Measurements from ENCODE around the gene N4BP2L1. TPM values are rescaled to one million over a fixed set of nuclear protein-coding genes. Genes with fewer than 3 reads are reported as not detected.

The N4BP2L1 gene
- total RNA-seq, 1 experiment from 2014 or later = 14.2 TPM

- Histone ChIP-seq H3K9me2 (replicated peaks; ENCODE audit: insufficient read depth, low read length) (no peaks in the 10 kb centered on the region), H3K4me1 (ENCODE audit: low read length) (peaks cover 25% of the 10 kb centered on the region), H3K9me3 (ENCODE audit: low read length) (no peaks in the 10 kb centered on the region), H4K20me1 (ENCODE audit: insufficient read depth, low read depth, low read length) (no peaks in the 10 kb centered on the region), H3K36me3 (ENCODE audit: insufficient read depth, low read length) (no peaks in the 10 kb centered on the region), H3K4me2 (ENCODE audit: low read depth, low read length, poor library complexity, severe bottlenecking) (peak overlapping the region; percentile 94), H3K4me3 (ENCODE audit: low read length) (peak overlapping the region; percentile 82), H3K27me3 (ENCODE audit: low read length) (no peaks in the 10 kb centered on the region), H2AFZ (ENCODE audit: low read length) (peak overlapping the region; percentile 57), H3K79me2 (ENCODE audit: low read length) (peaks cover 29% of the 10 kb centered on the region), H3K9ac (ENCODE audit: low read length) (peak overlapping the region; percentile 79), H3K27ac (ENCODE audit: low read length) (peak overlapping the region; percentile 64)
- peak; percentile 49 for DNase-seq
Observed at GRCh38 chr13:32428581-32429432, 877 bp upstream of the N4BP2L1 start.

GRCh38 chr13:32426990-32427851 is 709 bp downstream of the N4BP2L1 start:
- H4K20me1 ChIP-seq (ENCODE audit: insufficient read depth, low read depth, low read length) = no peaks in the 10 kb centered on the region
- peak overlapping the region; percentile 64 for H3K27ac ChIP-seq (ENCODE audit: low read length)
- H3K36me3 ChIP-seq (ENCODE audit: insufficient read depth, low read length) = no peaks in the 10 kb centered on the region
- H3K9ac ChIP-seq (ENCODE audit: low read length) = peak overlapping the region; percentile 79
- no peaks in the 10 kb centered on the region for H3K27me3 ChIP-seq (ENCODE audit: low read length)
- H2AFZ ChIP-seq (ENCODE audit: low read length) = peak overlapping the region; percentile 60
- peaks cover 25% of the 10 kb centered on the region for H3K4me1 ChIP-seq (ENCODE audit: low read length)
- H3K9me3 ChIP-seq (ENCODE audit: low read length) = no peaks in the 10 kb centered on the region
- no peaks in the 10 kb centered on the region for H3K9me2 ChIP-seq (replicated peaks; ENCODE audit: insufficient read depth, low read length)
- peak; percentile 78 for DNase-seq
- peak overlapping the region; percentile 82 for H3K4me3 ChIP-seq (ENCODE audit: low read length)
- peak overlapping the region; percentile 94 for H3K4me2 ChIP-seq (ENCODE audit: low read depth, low read length, poor library complexity, severe bottlenecking)
- H3K79me2 ChIP-seq (ENCODE audit: low read length) = peaks cover 33% of the 10 kb centered on the region

GRCh38 chr13:32426191-32426989 is 1.5 kb downstream of the N4BP2L1 start:
- H3K4me2 ChIP-seq (ENCODE audit: low read depth, low read length, poor library complexity, severe bottlenecking) = peak overlapping the region; percentile 94
- peak overlapping the region; percentile 60 for H2AFZ ChIP-seq (ENCODE audit: low read length)
- H3K9me3 ChIP-seq (ENCODE audit: low read length) = no peaks in the 10 kb centered on the region
- no peaks in the 10 kb centered on the region for H3K9me2 ChIP-seq (replicated peaks; ENCODE audit: insufficient read depth, low read length)
- H3K4me3 ChIP-seq (ENCODE audit: low read length) = peak overlapping the region; percentile 82
- DNase-seq = peak; percentile 80
- H3K36me3 ChIP-seq (ENCODE audit: insufficient read depth, low read length) = no peaks in the 10 kb centered on the region
- H3K27me3 ChIP-seq (ENCODE audit: low read length) = no peaks in the 10 kb centered on the region
- H3K79me2 ChIP-seq (ENCODE audit: low read length) = peaks cover 33% of the 10 kb centered on the region
- no peaks in the 10 kb centered on the region for H4K20me1 ChIP-seq (ENCODE audit: insufficient read depth, low read depth, low read length)
- H3K4me1 ChIP-seq (ENCODE audit: low read length) = peaks cover 25% of the 10 kb centered on the region
- peak overlapping the region; percentile 64 for H3K27ac ChIP-seq (ENCODE audit: low read length)
- peak overlapping the region; percentile 79 for H3K9ac ChIP-seq (ENCODE audit: low read length)

- DNase-seq = no peak
- Histone ChIP-seq H3K4me1 (ENCODE audit: low read length) (peaks cover 25% of the 10 kb centered on the region), H3K9me2 (replicated peaks; ENCODE audit: insufficient read depth, low read length) (no peaks in the 10 kb centered on the region), H3K79me2 (ENCODE audit: low read length) (peaks cover 33% of the 10 kb centered on the region), H3K9me3 (ENCODE audit: low read length) (0 out of 2 replicates have a peak, but pooled peaks cover 2% of the 10 kb centered on the region), H3K27ac (ENCODE audit: low read length) (no peak overlapping the region), H3K4me3 (ENCODE audit: low read length) (no peak overlapping the region), H3K9ac (ENCODE audit: low read length) (no peak overlapping the region), H4K20me1 (ENCODE audit: insufficient read depth, low read depth, low read length) (no peaks in the 10 kb centered on the region), H3K36me3 (ENCODE audit: insufficient read depth, low read length) (no peaks in the 10 kb centered on the region), H2AFZ (ENCODE audit: low read length) (no peak overlapping the region), H3K4me2 (ENCODE audit: low read depth, low read length, poor library complexity, severe bottlenecking) (no peak overlapping the region), H3K27me3 (ENCODE audit: low read length) (no peaks in the 10 kb centered on the region)
Observed at GRCh38 chr13:32425158-32425557, 2.8 kb downstream of the N4BP2L1 start.

GRCh38 chr13:32423592-32423991 is 4.3 kb downstream of the N4BP2L1 start:
- peaks cover 33% of the 10 kb centered on the region for H3K79me2 ChIP-seq (ENCODE audit: low read length)
- H3K27me3 ChIP-seq (ENCODE audit: low read length) = no peaks in the 10 kb centered on the region
- no peak overlapping the region for H2AFZ ChIP-seq (ENCODE audit: low read length)
- no peak overlapping the region for H3K4me2 ChIP-seq (ENCODE audit: low read depth, low read length, poor library complexity, severe bottlenecking)
- no peak overlapping the region for H3K4me3 ChIP-seq (ENCODE audit: low read length)
- DNase-seq = no peak
- peaks cover 6% of the 10 kb centered on the region; the same call in 1 of the 2 replicates for H3K9me3 ChIP-seq (ENCODE audit: low read length)
- no peaks in the 10 kb centered on the region; the same call in 1 of the 2 replicates for H3K36me3 ChIP-seq (ENCODE audit: insufficient read depth, low read length)
- peaks cover 18% of the 10 kb centered on the region for H3K4me1 ChIP-seq (ENCODE audit: low read length)
- no peaks in the 10 kb centered on the region for H4K20me1 ChIP-seq (ENCODE audit: insufficient read depth, low read depth, low read length)
- no peak overlapping the region for H3K9ac ChIP-seq (ENCODE audit: low read length)
- no peaks in the 10 kb centered on the region for H3K9me2 ChIP-seq (replicated peaks; ENCODE audit: insufficient read depth, low read length)
- H3K27ac ChIP-seq (ENCODE audit: low read length) = no peak overlapping the region

DNA sequence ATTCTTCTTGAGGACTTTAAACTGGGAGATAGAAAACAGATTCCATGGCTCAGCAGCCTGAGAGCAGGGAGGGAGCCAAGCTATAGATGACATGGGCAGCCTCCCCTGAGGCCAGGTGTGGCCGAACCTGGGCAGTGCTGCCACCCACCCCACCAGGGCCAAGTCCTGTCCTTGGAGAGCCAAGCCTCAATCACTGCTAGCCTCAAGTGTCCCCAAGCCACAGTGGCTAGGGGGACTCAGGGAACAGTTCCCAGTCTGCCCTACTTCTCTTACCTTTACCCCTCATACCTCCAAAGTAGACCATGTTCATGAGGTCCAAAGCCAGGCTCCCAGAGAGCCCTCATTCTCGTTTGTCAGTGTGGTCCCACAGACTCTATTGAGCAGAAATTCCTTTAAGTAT is 8.1 kb downstream of the N4BP2L1 start:
- Histone ChIP-seq H3K27ac (ENCODE audit: low read length) (no peak overlapping the region), H3K36me3 (ENCODE audit: insufficient read depth, low read length) (no peaks in the 10 kb centered on the region; the same call in 1 of the 2 replicates), H3K79me2 (ENCODE audit: low read length) (peaks cover 14% of the 10 kb centered on the region), H2AFZ (ENCODE audit: low read length) (no peak overlapping the region), H3K9ac (ENCODE audit: low read length) (no peak overlapping the region), H3K27me3 (ENCODE audit: low read length) (no peaks in the 10 kb centered on the region), H3K9me3 (ENCODE audit: low read length) (peaks cover 6% of the 10 kb centered on the region; the same call in 1 of the 2 replicates), H3K4me3 (ENCODE audit: low read length) (no peak overlapping the region), H3K9me2 (replicated peaks; ENCODE audit: insufficient read depth, low read length) (no peaks in the 10 kb centered on the region), H4K20me1 (ENCODE audit: insufficient read depth, low read depth, low read length) (no peaks in the 10 kb centered on the region), H3K4me2 (ENCODE audit: low read depth, low read length, poor library complexity, severe bottlenecking) (no peak overlapping the region), H3K4me1 (ENCODE audit: low read length) (no peaks in the 10 kb centered on the region)
- no peak for DNase-seq

- Histone ChIP-seq H3K9ac (ENCODE audit: low read length) (no peak overlapping the region), H3K27me3 (ENCODE audit: low read length) (no peaks in the 10 kb centered on the region), H3K36me3 (ENCODE audit: insufficient read depth, low read length) (no peaks in the 10 kb centered on the region; the same call in 1 of the 2 replicates), H3K79me2 (ENCODE audit: low read length) (peaks cover 2% of the 10 kb centered on the region; the same call in 1 of the 2 replicates), H2AFZ (ENCODE audit: low read length) (no peak overlapping the region), H3K4me3 (ENCODE audit: low read length) (no peak overlapping the region), H3K9me3 (ENCODE audit: low read length) (peaks cover 6% of the 10 kb centered on the region; the same call in 1 of the 2 replicates), H3K27ac (ENCODE audit: low read length) (no peak overlapping the region), H3K4me1 (ENCODE audit: low read length) (no peaks in the 10 kb centered on the region), H3K9me2 (replicated peaks; ENCODE audit: insufficient read depth, low read length) (no peaks in the 10 kb centered on the region), H3K4me2 (ENCODE audit: low read depth, low read length, poor library complexity, severe bottlenecking) (no peak overlapping the region), H4K20me1 (ENCODE audit: insufficient read depth, low read depth, low read length) (no peaks in the 10 kb centered on the region)
- no peak for DNase-seq
Observed at GRCh38 chr13:32417995-32418394, 9.9 kb downstream of the N4BP2L1 start.

All from Karpas-422 (cell line).